ENCODE measurements around the gene LPP.

Gene LPP

GRCh38 chr3:188306435-188307005 lies 152.6 kb downstream of the LPP start:
- Mint-ChIP-seq H3K4me3 (no peak overlapping the region), H3K27ac (no peak overlapping the region), H3K9me3 (no peaks in the 10 kb centered on the region), H3K27me3 (no peaks in the 10 kb centered on the region), H3K4me1 (peaks cover 50% of the 10 kb centered on the region)
- no peak for DNase-seq
- no peak for ATAC-seq

- ATAC-seq, result peak; percentile 94
- H3K27me3 Mint-ChIP-seq, result no peaks in the 10 kb centered on the region
These were observed 155.7 kb downstream of the LPP start for GRCh38 chr3:188309437-188310269.

GRCh38 chr3:188310270-188310710 lies 156.3 kb downstream of the LPP start:
- peak overlapping the region; percentile 63 to 71 for H3K4me3 Mint-ChIP-seq

More at GRCh38 chr3:188309437-188310269, 155.7 kb downstream of the LPP start:
- Mint-ChIP-seq H3K27ac (peak overlapping the region; percentile 83 to 90), H3K4me1 (peaks cover 30% of the 10 kb centered on the region), H3K9me3 (no peaks in the 10 kb centered on the region), H3K4me3 (peak overlapping the region; percentile 63 to 71)
- peak; percentile 40 to 64 for DNase-seq

GRCh38 chr3:188315553-188315952 lies 161.6 kb downstream of the LPP start:
- DNase-seq (no peak), ATAC-seq (no peak)
- H3K9me3 Mint-ChIP-seq, result no peaks in the 10 kb centered on the region
- no peak overlapping the region for H3K27ac Mint-ChIP-seq
- peaks cover 19% of the 10 kb centered on the region for H3K4me1 Mint-ChIP-seq
- no peaks in the 10 kb centered on the region for H3K27me3 Mint-ChIP-seq
- H3K4me3 Mint-ChIP-seq, result no peak overlapping the region

More at GRCh38 chr3:188310270-188310710, 156.3 kb downstream of the LPP start:
- no peaks in the 10 kb centered on the region for H3K9me3 Mint-ChIP-seq
- peaks cover 30% of the 10 kb centered on the region for H3K4me1 Mint-ChIP-seq
- DNase-seq (no peak), ATAC-seq (peak; percentile 32)
- H3K27ac Mint-ChIP-seq, result peak overlapping the region; percentile 55 to 90
- no peaks in the 10 kb centered on the region for H3K27me3 Mint-ChIP-seq

GRCh38 chr3:188316021-188316722 lies 162.2 kb downstream of the LPP start:
- Mint-ChIP-seq H3K4me1 (peaks cover 19% of the 10 kb centered on the region), H3K27ac (peak overlapping the region in 1 of 2 donors; percentile 91), H3K4me3 (no peak overlapping the region), H3K9me3 (no peaks in the 10 kb centered on the region), H3K27me3 (no peaks in the 10 kb centered on the region)
- DNase-seq (no peak), ATAC-seq (peak; percentile 20)

- Mint-ChIP-seq H3K9me3 (no peaks in the 10 kb centered on the region), H3K27ac (no peak overlapping the region), H3K27me3 (no peaks in the 10 kb centered on the region), H3K4me3 (no peak overlapping the region), H3K4me1 (peaks cover 20% of the 10 kb centered on the region)
- peak; percentile 28 for ATAC-seq
- DNase-seq, result no peak
These were observed 162.7 kb downstream of the LPP start for GRCh38 chr3:188316723-188317070.

- no peak overlapping the region for H3K27ac Mint-ChIP-seq
- ATAC-seq, result no peak
- H3K4me3 Mint-ChIP-seq, result no peak overlapping the region
- peaks cover 49% of the 10 kb centered on the region for H3K4me1 Mint-ChIP-seq
- no peaks in the 10 kb centered on the region for H3K27me3 Mint-ChIP-seq
- DNase-seq, result no peak
- peaks cover 0 to 5% of the 10 kb centered on the region in 2 donors for H3K9me3 Mint-ChIP-seq
These were observed 165.6 kb downstream of the LPP start for GRCh38 chr3:188319569-188319968.

GRCh38 chr3:188320757-188321156 lies 166.8 kb downstream of the LPP start:
- no peak for DNase-seq
- no peak for ATAC-seq
- Mint-ChIP-seq H3K9me3 (peaks cover 0 to 7% of the 10 kb centered on the region in 2 donors), H3K27me3 (no peaks in the 10 kb centered on the region), H3K4me1 (peaks cover 57% of the 10 kb centered on the region), H3K4me3 (peak overlapping the region in 1 of 2 donors; percentile 18), H3K27ac (no peak overlapping the region)

- H3K4me3 Mint-ChIP-seq, result no peak overlapping the region
- peaks cover 0 to 7% of the 10 kb centered on the region in 2 donors for H3K9me3 Mint-ChIP-seq
- H3K4me1 Mint-ChIP-seq, result peaks cover 61% of the 10 kb centered on the region
- ATAC-seq (no peak), DNase-seq (no peak)
- H3K27ac Mint-ChIP-seq, result peak overlapping the region in 1 of 2 donors; percentile 20
- H3K27me3 Mint-ChIP-seq, result no peaks in the 10 kb centered on the region
These were observed 167.3 kb downstream of the LPP start for GRCh38 chr3:188321258-188321657.

GRCh38 chr3:188322135-188322887 lies 168.4 kb downstream of the LPP start:
- Mint-ChIP-seq H3K4me1 (peaks cover 63% of the 10 kb centered on the region), H3K27ac (peak overlapping the region; percentile 79 to 92), H3K27me3 (no peaks in the 10 kb centered on the region), H3K9me3 (peaks cover 0 to 7% of the 10 kb centered on the region in 2 donors), H3K4me3 (peak overlapping the region; percentile 38 to 66)
- DNase-seq (no peak), ATAC-seq (no peak)

GRCh38 chr3:188323067-188323842 lies 169.3 kb downstream of the LPP start:
- Mint-ChIP-seq H3K9me3 (peaks cover 0 to 7% of the 10 kb centered on the region in 2 donors), H3K27me3 (no peaks in the 10 kb centered on the region), H3K4me1 (peaks cover 58% of the 10 kb centered on the region), H3K27ac (peak overlapping the region; percentile 79 to 92), H3K4me3 (peak overlapping the region; percentile 38 to 66)
- DNase-seq, result peak; percentile 51 to 73
- peak; percentile 99 for ATAC-seq

GRCh38 chr3:188326111-188326510 lies 172.2 kb downstream of the LPP start:
- Mint-ChIP-seq H3K27ac (peak overlapping the region in 1 of 2 donors; percentile 71), H3K4me1 (peaks cover 64% of the 10 kb centered on the region), H3K9me3 (peaks cover 0 to 7% of the 10 kb centered on the region in 2 donors), H3K4me3 (no peak overlapping the region), H3K27me3 (no peaks in the 10 kb centered on the region)
- ATAC-seq (no peak), DNase-seq (no peak)

- Mint-ChIP-seq H3K27ac (no peak overlapping the region), H3K4me3 (no peak overlapping the region), H3K27me3 (no peaks in the 10 kb centered on the region), H3K4me1 (peaks cover 64% of the 10 kb centered on the region), H3K9me3 (peaks cover 0 to 7% of the 10 kb centered on the region in 2 donors)
- DNase-seq, result no peak
- no peak for ATAC-seq
These were observed 173.0 kb downstream of the LPP start for GRCh38 chr3:188326968-188327367.

- Mint-ChIP-seq H3K27me3 (no peaks in the 10 kb centered on the region), H3K4me3 (no peak overlapping the region), H3K27ac (no peak overlapping the region), H3K9me3 (peaks cover 0 to 7% of the 10 kb centered on the region in 2 donors), H3K4me1 (peaks cover 59% of the 10 kb centered on the region)
- ATAC-seq (no peak), DNase-seq (no peak)
These were observed 173.5 kb downstream of the LPP start for GRCh38 chr3:188327433-188327832.
